Measurements from ENCODE around the gene STK39. TPM values are rescaled to one million over a fixed set of nuclear protein-coding genes. Genes with fewer than 3 reads are reported as not detected.

The STK39 gene
- total and polyA plus RNA-seq, 2 of the 4 experiments (the other 2 are of a cell fraction): 11.8 to 16.4 TPM

- no peak overlapping the region for H2BK5ac ChIP-seq (ENCODE audit: low read depth, low read length, poor library complexity, severe bottlenecking)
- no peak overlapping the region for H2BK20ac ChIP-seq (ENCODE audit: low read depth, low read length)
- no peak overlapping the region for H3K27ac ChIP-seq (ENCODE audit: insufficient read depth, low read length)
- H3K9me3 ChIP-seq (ENCODE audit: control insufficient read depth, insufficient read depth, low read length): no peaks in the 10 kb centered on the region
- H4K20me1 ChIP-seq (ENCODE audit: insufficient read depth, low read length): peaks cover 5% of the 10 kb centered on the region
- H3K27me3 ChIP-seq (ENCODE audit: control insufficient read depth, insufficient read depth, low read length): no peaks in the 10 kb centered on the region
- H3K23ac ChIP-seq (ENCODE audit: low read depth, low read length): no peak overlapping the region
- H4K8ac ChIP-seq (ENCODE audit: low read depth in 2 of 2, low read length in 2 of 2): no peak overlapping the region
- no peak overlapping the region for H3K9ac ChIP-seq (ENCODE audit: low read depth, low read length)
- no peak overlapping the region for H2BK120ac ChIP-seq (ENCODE audit: low read depth, low read length)
- ChIA-PET CTCF (interaction anchor here (0.8 to 1.0 kb wide), 2 partner anchors 9 to 24 kb away, joined by 3 to 4 read pairs; no protein-coding TSS in a partner anchor), POLR2A (ENCODE audit: unreplicated experiment) (no interaction called here)
- H3K14ac ChIP-seq (replicated peaks; ENCODE audit: low read depth, low read length): no peak overlapping the region
- DNase-seq: no peak
- no peak overlapping the region for H2AK9ac ChIP-seq (replicated peaks; ENCODE audit: low read depth, low read length, poor library complexity)
- in situ Hi-C loops (cut with MboI; ENCODE audit: low sequenced_read_pairs): no loop called here
- no peak overlapping the region for H3K4me3 ChIP-seq (ENCODE audit: insufficient read depth, low read depth, low read length)
- WGBS, 2 experiments (ENCODE audit: extremely low coverage in 2 of 2, insufficient read length in 1 of 2): no CpG with 5 or more reads among the region's 5 CpGs
- no peak overlapping the region for H2AFZ ChIP-seq (replicated peaks; ENCODE audit: low read length, poor library complexity)
- intact Hi-C loops (cut with micrococcal nuclease): no loop called here
- H3K79me1 ChIP-seq (ENCODE audit: low read depth in 1 of 2, low read length in 2 of 2): peaks cover 29 to 44% of the 10 kb centered on the region in 2 experiments
- H3K4ac ChIP-seq (ENCODE audit: low read depth, low read length): no peak overlapping the region
- TF ChIP-seq POLR2A (IDR thresholded peaks at IDR 0.05; ENCODE audit: low read depth, low read length): no peak
- no peak for TF ChIP-seq MAZ (IDR thresholded peaks at IDR 0.05; ENCODE audit: borderline replicate concordance, low read depth, low read length)
- no peak for TF ChIP-seq USF2 (IDR thresholded peaks at IDR 0.05; ENCODE audit: low read depth, low read length)
- TF ChIP-seq FOS (IDR thresholded peaks at IDR 0.05; ENCODE audit: low read depth, low read length): no peak
- TF ChIP-seq NFE2L2 (IDR thresholded peaks at IDR 0.05; ENCODE audit: low read depth, low read length): no peak
- TF ChIP-seq RFX5 (IDR thresholded peaks at IDR 0.05; ENCODE audit: low read depth, low read length): no peak
- no peak overlapping the region for H3K18ac ChIP-seq (ENCODE audit: low read depth, low read length)
- H3K9me1 ChIP-seq (ENCODE audit: insufficient read depth, low read length): peaks cover 13% of the 10 kb centered on the region
- H3K4me1 ChIP-seq (ENCODE audit: control insufficient read depth, insufficient read depth, low read length): peaks cover 3% of the 10 kb centered on the region; the same call in 1 of the 2 replicates
- H2BK15ac ChIP-seq (ENCODE audit: low read depth, low read length): no peak overlapping the region
- H3K36me3 ChIP-seq (ENCODE audit: control insufficient read depth, insufficient read depth, low read length): peaks cover 7% of the 10 kb centered on the region
- dilution Hi-C loops (cut with HindIII; ENCODE audit: low sequenced_read_pairs, unreplicated experiment): no loop called here
- H3K56ac ChIP-seq (ENCODE audit: extremely low read depth, insufficient read depth, low read length): no peak overlapping the region
- H2AK5ac ChIP-seq (ENCODE audit: low read depth, low read length): no peak overlapping the region
- H4K5ac ChIP-seq (ENCODE audit: low read depth, low read length): no peak overlapping the region
- no peak overlapping the region for H4K91ac ChIP-seq (ENCODE audit: insufficient read depth, low read depth, low read length)
- no peak for ATAC-seq (ENCODE audit: low read depth)
- no peak overlapping the region for H3K4me2 ChIP-seq (ENCODE audit: low read depth, low read length)
- no TSS peak for BruUV-seq (replicated peaks)
Observed at GRCh38 chr2:168175469-168175868, 71.9 kb downstream of the STK39 start.
